SH-SY5Y (cell line): Measurements from ENCODE around the gene NSD1.

Source experiments
- GATA2 ChIP-seq: IDR thresholded peaks from 2 replicates; pipeline ENCODE4 v1.6.1; 2011; ENCODE audit warnings: mild to moderate bottlenecking, low read depth, low read length
- GATA3 ChIP-seq: IDR thresholded peaks from 2 replicates; pipeline ENCODE4 v1.6.1; 2011; ENCODE audit warnings: low read depth, mild to moderate bottlenecking, low read length, moderate library complexity

DNA sequence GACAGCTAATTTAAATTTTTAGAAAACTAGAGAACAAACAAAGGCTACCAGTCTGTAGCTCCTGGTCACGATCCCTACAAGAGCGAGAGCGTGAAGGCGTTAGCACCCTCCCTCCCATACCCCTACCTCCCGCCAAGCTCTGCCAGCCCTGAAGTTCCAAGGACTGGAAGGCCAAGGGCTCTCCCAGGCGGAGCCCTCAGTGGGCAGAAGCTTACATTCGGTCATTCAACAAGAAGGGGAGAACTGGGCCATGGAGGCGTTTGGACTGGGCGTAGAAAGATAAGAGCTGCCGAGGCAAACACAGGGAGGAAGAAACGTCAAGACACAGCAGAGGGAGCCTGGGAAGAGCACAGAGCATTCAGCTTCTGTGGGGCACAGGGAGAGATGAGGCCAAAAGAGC is 175.2 kb downstream of the NSD1 start:
- TF ChIP-seq GATA2 (no peak), GATA3 (no peak)
